NCI-H446 treated with DMSO at 0.1 percent for 48 hours (cell line): ENCODE results near the gene POLR2B.
"Not testable (repeated sequence)": the region's sequence is repeated elsewhere in the genome, so short reads cannot be mapped to it uniquely, and the experiment has no call there.

Experiments used
- DNase-seq: peaks from one replicate; lab custom pipeline; 2025; lab: John Stamatoyannopoulos, UW

Gene POLR2B

DNA sequence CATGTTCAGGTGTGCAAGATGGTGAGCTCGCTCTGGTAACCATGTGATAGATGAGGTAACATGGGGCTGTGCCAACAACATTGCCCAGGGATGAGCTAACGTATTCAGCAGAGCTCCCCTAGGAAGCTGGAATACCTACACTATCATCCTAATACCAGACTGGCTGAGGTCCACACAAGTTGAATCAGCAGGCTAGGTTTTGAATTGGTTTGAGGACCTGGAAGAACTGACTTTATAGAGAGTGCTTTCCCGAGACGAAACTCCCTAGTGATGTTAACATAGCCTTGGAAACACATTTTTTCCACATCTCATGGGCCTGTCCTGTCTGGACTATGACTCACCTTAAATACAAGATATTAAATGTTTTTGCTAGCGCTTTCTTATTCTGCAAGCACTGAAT lies 74.8 kb downstream of the POLR2B start:
- DNase-seq: no peak

DNA sequence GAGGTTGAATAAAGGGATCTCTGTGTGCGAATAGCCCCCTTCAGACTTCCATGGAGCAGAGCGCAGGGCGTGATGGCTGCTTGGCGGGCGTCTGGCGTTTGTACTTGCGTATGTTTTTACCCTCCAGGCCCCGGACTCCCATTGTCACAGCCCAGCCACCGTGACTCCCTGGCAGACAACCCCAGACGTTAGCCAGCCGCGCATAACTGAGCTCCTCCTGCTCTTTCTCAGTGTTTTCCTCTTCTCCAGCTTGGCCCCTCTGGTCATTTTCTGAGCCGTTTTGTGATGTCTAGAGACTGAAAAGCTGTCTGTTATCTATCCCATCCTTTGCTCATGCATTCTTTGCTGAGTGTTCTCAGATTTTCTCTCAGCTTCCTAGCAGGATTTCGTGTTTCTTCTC lies 77.2 kb downstream of the POLR2B start:
- DNase-seq: peak; percentile 20

DNA sequence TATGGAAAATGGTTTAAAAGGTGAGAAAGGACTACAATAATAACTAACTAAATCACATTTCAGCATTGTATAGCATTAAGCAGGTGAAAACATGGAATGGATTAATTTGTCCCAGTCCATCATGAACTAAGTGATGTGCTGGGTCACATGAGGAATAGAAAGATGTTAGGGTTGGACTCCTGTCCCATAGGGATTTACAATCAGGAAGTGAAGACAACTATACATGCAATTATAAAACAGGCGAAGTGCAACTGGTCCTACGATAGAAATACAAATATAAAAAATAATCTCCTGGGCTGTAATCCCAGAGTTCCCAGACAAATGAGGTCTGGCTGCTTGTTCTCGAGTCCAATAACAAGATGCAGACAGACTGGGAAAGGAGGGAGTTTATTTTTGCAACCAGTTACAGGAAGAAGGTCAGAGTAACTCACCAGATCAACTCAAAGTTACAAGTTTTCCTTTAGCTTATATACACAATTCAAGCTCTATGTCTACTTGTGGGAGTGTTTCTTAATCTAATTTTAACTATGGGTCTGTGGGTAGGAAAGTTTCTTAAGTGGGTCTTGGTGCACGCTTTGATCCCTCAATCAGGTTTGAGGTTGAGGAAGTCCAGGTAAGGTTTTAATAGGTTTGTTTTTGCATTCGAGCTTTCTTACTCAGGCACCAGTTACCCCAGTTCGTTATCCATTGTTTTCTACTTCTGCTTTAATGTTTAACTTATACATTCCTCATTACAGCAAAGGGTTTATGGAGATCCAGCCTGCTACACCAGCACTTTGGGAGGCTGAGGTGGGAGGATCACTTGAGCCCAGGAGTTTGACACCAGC lies 81.4 kb downstream of the POLR2B start:
- no peak for DNase-seq

DNA sequence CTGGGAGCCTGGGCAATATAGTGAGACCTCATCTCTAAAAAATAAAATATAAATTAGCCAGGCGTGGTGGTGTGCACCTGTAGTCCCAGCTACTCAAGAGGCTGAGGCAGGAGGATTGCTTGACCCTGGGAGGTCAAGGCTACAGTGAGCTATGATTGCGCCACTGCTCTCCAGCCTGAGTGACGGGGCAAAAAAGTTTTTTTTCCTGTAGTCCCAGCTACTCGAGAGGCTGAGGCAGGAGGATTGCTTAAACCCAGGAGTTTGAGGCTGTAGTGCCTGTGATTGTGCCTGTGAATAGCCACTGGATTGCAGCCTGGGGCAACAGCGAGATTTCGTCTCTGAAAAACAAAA lies 82.0 kb downstream of the POLR2B start:
- DNase-seq: not testable (repeated sequence)

DNA sequence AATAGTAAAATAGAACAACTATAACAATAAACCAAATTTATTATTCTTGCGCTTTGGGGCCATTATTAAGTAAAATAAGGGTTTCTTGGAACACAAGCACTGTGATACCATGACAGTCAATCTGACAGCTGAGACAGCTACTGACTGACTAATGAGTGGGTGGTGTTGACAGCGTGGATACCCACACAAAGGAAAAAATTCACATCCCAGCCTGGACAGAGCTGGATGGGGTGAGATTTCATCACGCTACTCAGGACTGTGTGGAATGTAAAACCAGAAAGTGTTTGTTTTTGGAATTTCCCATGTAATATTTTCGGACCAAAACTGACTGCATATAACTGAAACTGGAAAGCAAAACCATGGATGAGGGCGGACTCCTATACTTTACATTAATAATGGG lies 82.7 kb downstream of the POLR2B start:
- DNase-seq: no peak

DNA sequence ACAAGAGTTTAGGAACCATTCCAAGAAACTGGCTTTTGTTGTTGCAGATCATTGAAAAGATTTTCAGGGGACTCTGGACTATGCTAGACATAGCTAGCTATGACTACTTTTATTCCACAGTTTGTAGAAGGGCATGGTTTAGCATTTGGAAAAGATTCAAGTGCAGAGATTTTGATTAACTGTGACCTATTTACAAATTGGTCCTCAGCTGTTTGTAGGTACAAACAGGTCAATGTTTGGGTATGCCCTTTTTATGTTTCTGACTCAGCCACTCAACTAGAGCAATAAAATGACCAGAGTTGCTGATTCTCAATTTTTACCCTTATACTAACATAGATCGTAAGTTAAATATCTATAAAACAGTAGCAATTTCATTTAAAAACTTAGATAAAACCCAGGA lies 84.8 kb downstream of the POLR2B start:
- no peak for DNase-seq

DNA sequence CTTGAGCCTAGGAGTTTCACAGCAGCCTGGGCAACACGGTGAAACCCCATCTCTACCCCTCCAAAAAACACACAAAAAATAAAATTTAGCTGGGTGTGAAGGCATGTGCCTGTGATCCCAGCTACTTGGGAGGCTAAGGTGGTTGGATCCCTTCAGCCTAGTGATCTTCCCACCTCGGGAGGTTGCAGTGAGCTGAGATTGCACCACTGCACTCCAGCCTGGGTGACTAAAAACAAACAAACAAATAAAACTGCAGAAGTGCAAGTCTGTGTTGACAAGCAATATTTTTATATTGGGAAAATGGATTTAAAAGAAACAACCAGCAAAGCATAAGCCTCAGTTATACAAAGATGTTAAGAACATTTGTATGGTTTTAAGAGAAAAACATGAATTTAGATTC lies 85.4 kb downstream of the POLR2B start:
- DNase-seq: no peak

DNA sequence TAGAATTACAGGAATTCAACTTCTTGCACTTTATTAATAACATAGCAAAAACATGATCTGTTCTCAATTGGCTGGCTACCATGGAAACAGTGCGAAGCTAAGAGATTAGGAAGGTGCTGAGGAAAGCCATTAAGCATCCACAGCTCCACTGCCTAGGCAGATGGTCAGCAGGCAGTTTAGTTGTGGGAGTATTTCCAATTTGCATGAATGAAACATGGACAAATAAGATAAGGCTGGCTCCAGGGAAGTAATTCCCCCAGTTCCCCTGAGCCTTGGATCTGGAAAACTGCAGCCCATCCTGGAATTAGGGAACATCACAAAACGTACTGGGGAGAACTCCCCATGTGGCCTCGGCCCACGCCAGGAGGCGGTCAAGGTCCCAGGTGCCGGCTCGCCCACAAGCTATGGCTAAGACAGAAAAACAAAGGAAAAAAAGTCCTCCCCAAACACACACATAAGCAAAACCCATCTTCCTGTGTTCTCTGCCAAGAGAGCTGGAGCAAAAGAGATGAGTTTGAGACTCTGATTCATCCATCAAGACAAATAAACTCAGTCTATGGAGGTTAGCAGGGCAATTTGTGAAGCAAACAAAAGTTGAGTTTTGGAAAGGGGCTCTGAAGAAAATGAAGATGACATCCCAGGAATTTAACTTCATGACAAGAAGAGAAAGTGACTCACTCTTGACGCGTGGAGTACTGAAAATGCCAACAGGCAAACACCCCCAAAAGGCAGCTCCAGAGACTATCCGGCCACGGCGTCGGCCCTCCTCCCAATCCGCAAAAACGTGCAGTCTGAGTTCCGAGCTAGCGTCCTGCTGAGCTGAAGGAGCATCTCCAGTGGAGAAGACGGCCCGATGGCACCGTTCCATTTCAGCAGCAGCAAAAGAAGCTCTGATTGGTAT lies 86.4 kb downstream of the POLR2B start:
- DNase-seq: peak; percentile 46

DNA sequence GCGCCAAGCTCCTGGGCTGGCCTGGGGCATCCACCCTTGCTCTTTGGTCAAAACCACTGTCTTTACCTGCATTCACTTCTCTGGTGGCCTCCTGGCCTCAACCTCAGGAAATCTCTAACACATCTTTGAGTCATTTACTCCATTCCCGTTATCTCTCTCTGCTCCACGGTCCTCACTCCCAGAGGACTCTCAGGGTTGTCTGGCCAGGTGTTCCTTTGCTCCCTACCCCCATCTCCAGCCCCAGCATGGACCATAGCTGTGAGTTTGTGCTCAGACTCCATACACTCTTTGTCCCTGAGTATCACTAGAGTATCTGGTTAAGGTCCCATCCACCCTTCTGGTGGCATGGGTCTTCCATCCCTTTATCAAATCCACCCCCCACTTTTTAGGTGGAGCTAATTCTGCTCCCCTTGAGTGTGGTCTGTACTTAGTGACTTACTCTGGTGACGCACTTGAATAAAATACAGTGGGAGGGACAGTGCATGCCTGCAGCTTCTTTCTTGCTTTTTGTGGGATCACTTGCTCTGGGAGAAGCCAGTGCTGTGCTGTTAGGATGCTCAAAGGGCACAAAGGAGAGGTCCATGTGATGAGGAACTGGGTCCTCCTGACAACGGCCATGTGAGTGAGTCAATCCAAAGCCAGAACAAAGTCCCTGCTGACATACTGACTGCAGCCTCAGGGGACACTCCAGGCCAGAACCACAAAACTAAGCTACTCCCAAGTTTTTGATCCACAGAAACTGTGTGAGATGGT lies 87.2 kb downstream of the POLR2B start:
- no peak for DNase-seq

DNA sequence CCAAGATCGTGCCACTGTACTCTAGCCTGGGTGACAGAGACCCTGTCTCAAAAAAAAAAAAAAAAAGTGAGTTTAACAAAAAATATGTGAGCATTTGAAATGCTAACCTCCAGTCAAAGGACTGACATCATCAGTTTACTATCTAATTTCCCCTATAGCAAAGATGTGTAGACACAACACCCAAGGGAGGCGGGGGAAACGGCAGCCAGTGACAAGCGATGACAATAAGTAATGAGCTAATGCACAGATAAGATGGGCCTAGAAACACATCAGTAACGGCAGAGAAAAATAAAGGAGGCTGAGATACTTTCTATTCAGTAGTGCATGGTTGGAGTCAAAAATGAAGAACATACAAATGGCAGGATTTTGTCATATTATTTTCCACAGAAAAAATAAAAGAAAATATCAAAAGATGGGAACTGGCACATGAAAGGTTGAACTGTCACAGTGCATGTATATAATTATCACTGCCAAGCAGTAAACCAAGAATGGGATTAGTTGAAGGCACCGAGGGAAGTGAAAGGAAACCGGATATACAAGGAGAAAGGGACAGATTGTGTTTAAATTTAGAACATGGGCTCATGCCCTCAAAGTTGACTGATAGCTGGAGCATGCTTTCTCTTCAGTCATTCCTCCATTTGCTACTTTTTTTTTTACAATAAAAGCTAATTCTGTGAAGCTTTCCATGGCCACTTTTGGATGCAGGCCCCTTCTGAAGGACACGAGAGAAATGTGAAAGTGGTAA lies 89.7 kb downstream of the POLR2B start:
- DNase-seq: no peak

DNA sequence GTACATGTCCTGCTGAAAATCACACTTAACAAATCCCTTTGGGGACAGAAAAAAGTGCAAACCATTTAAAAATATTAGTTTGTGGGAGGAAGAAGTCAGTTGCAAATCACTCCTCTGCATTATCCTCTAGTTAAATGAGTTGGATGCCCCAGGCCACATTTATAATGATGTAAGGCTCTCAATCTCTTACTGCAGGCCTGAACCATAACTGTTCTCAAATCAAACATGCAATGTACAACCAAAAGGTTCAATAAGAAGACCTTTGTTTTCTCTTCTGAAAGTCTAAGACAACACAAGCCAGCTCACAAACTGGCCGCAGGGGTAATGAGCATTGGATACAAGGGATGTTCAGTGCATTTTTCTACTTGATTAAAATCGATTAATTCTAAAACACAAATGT lies 91.8 kb downstream of the POLR2B start:
- no peak for DNase-seq

DNA sequence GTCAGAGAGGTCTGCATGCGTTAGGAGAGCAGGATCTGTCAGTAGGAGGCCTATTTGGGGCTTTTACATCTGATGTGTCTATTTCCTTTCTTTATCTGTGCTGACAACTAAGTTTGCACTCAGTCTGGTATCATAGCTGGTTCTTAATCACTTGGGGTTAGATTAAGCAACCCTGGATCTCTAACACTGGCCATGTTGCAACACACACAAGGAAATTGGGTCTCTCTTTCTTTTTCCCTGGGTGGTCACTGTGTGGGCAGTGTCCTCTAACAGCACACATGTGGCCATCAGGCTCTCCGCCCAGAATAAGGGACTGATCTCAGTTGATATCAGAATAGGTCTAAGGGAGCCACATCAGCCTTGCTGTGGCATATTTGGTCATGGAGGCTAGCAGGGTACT lies 92.6 kb downstream of the POLR2B start:
- no peak for DNase-seq

DNA sequence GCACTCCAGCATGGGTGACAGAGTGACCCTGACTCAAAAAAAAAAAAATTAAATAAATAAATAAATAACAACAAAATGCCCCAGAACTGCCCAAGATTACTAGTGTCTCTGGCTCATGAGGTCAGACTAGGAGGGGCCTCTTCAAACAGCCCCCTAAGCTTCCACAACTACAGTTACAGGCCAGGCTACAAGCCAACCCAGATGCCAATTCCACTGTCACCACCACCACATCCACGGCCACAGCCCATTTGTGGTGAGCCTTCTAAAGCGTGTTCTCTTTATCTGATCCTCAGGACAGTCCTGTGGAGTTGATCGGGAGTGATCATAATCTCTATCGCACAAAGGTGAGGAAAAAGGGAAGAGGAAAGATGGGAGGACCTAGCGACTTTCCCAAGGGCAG lies 94.9 kb downstream of the POLR2B start:
- DNase-seq: no peak

DNA sequence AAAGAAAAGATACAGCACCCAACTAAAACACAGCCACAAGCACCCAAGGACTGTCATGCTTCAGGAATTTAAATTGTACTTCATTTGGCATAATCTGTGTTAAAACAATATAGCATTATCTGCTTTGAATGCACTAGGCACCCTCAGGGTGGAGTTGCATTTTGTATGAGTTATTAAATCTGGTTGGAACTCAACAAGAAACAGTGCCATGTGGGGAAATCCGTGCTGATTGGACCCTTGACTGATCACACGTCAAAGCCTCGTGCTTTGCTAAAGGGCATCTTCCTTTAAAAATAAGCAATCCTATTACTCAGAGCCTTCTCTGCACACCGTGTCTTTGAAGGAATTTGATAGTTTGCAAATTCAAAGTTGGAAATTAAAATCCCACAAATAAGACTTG lies 96.0 kb downstream of the POLR2B start:
- no peak for DNase-seq

DNA sequence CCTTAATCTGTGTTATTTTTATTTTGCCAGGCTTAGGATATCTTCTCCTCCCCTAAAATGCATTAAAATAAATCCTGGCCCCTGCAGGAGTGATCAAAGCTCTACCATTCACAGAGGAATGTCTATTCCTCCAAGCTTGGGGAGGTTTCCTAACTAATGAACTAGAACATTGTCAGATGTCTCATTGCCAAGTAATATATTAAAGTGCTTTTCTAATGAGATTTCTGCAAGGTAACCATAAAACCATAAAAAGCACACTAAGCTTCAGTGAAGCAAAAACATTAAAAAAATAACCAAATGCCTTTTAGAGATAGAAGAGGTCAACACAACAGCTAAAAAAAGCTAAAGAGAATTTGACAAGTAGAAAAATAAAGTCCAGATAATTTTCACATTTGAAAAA lies 96.7 kb downstream of the POLR2B start:
- no peak for DNase-seq

DNA sequence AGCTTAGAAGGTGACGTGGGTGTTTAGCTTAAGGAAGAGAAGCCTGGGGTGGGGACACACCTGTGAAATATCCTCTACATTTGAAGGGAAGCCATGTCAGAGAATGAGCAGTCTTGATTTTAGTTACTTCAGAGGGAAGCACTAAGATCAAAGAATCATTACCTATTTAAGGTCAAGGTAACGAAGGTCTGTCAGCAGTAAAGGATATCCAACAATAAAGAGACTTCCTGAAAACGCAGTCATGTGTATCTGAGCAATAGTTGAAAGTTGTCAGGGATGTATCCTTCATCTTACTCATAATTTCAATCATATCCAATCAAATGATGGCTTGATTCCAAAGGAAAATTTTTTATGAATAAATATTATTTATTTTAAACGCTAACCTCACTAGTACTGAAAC lies 98.0 kb downstream of the POLR2B start:
- DNase-seq: no peak

DNA sequence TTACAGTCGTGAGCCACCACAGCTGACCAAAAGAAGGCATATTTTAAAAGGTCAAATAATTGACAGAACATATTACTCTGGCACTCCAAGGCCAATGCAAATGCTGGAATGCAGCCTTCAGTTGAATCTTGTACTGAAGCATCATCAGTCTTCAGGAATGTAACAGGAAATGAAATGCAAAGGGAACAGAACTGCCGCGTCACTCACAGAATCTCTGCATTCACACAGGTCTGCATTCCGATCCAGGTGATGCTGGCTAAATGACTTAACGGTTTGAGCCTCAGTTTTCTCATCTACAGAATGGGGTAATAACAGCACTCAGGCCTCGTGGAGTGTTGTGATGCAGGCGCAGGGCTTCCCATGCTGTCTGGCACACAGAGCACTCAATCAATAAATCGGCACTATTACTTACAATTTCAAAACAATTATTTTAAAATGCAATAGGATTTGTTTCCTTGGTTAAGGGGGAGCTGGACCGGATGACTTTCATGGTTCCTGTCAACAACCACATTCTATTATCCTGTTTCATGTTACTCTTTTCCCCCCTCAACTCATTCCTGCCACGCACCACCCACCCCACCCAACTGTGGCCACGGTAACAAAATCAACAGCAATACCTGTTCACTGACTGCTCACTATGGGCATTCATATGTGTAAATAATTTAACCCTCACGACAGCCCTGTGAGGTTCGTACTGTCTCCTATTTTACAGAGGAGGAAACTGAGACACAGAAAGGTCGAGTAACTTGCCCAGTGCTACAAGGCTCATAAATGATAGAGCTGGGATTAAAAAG lies 99.1 kb downstream of the POLR2B start:
- no peak for DNase-seq

DNA sequence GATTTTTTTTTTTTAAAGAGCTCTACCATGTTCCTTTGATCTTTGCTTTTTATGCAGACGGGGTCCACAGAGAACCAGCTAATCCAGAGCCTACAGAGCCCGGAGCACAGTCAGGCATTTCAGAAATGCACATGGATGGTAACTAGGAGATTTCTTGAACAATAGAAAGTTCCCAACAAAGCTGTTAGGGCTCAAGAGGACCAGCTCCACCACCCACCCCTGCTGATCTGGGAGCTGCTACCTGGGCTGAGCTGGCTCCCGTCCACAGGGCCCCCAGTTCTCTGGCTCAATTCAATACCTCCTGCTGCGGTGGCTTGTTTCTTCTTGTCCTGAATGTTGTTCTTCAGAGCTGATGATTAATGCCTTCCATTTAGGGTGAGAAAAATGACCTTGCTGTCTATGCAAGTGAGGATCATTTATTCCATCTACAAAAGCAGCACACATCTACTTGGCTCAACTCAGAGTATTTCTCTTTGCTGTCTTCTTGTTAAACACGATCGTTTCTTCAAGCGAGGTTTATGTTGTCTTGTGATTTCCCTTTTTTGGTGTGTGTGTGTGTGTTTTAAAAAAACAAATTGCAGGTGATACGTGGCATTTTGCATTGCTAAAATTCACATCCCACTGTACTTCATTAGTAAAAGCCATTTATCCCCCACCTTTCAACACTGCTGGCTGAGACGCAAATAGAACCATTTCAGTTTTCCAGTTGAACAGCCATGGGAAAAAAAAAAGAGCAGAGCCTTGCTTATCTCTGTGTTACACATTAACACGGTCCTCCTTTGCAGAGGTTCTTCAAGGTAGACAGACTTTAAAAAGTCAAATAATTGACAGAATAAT lies 100.2 kb downstream of the POLR2B start:
- DNase-seq: peak; percentile 84
